Measurements from ENCODE around the gene RSRC1.
"Not testable (repeated sequence)": the region's sequence is repeated elsewhere in the genome, so short reads cannot be mapped to it uniquely, and the experiment has no call there.

Gene RSRC1, protein sequence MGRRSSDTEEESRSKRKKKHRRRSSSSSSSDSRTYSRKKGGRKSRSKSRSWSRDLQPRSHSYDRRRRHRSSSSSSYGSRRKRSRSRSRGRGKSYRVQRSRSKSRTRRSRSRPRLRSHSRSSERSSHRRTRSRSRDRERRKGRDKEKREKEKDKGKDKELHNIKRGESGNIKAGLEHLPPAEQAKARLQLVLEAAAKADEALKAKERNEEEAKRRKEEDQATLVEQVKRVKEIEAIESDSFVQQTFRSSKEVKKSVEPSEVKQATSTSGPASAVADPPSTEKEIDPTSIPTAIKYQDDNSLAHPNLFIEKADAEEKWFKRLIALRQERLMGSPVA

DNA sequence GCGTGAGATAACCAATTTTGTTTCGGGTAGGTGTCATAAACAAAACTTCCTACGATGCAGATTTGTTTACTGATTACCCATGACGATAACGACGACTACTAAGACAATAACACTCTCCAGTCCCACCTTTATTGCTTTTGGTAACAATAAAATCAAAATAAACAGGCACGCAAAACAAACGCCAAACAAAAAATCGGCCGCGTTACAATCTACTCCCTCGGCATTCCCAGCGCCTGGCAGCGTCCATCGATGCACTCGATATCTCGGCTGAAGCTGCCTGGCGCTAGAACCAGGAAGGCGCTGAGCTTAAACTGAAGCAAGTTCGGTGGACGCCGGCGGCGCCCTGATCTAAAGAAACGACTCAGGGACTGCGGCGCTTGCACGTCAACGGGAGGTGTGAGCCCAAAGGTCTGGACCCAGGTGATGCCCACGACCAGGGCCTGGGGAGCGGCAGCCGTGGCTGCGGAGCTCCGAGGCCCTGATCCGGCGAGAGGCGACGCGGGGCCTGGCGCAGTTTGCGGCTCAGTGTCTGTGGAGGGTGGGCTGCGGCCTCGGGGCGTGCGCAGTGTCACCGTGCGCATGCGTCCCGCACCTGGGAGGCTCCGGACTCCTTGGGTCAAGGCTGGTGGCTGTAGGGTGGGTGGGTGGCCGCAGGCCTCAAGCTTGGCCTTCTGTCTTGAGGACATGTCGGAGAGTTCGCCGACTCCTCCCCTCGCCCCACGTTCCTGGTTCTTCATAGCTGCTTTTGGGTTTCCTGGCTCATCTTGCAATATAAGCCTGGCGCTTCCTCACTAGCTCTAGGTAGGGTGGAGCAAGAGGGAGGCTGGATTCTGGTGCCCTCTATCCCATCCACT lies at the start of gene RSRC1:
Gene RSRC1, plus strand, starts transcription at position 286 of the 854 bp plus-strand sequence. CDS start 12,016 bp downstream, outside the sequence.
- FAIRE-seq: no peak

DNA sequence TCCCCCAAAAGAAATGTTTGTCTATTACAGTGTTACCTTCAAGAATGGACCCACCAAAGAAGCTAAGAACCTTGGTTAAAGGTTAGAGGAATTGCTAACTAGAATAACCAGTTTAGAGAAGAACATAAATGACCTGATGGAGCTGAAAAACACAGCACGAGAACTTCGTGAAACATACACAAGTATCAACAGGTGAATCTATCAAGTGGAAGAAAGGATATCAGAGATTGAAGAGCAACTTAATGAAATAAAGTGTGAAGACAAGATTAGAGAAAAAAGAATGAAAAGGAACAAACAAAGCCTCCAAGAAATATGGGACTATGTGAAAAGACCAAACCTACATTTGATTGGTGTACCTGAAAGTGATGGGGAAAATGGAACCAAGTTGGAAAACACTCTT lies 44.3 kb upstream of the RSRC1 start:
- FAIRE-seq: not testable (repeated sequence)

DNA sequence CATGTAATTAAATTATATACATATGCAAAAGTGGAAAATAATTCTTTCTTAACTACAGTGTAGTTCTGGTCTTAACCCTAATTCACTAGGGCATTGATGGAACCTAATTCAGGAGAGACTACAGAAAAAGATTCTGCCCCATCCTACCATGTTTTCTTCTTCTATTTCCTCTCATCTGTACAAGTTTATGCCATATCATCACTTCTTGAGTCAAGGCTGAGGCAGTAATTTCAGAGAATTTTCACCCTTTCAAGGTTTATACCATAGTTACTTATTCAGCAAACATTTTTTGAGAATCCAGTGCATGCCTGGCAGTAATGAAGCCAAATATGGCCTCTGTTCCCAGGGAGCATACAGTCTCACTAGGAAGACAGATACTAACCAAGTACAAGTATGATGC lies 37.1 kb upstream of the RSRC1 start:
- FAIRE-seq: no peak

DNA sequence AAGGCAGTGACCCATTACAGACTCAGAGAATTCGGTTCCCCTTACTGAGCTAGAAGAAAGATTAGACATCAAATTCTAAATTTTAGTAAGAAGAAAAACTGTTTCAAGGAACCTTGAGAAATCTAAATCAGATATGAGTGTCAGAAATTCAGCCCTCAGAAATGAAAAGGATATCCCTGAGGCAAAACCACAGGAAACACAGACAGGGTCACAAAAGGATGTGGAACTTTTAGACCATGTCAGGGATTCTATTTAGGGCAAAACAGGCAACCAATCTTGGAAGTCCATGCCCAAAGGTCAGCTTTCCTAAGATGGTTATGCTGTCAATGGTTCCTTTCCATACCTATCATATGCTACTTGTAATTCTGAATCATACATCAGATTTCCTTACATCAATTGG lies 35.3 kb upstream of the RSRC1 start:
- no peak for FAIRE-seq

DNA sequence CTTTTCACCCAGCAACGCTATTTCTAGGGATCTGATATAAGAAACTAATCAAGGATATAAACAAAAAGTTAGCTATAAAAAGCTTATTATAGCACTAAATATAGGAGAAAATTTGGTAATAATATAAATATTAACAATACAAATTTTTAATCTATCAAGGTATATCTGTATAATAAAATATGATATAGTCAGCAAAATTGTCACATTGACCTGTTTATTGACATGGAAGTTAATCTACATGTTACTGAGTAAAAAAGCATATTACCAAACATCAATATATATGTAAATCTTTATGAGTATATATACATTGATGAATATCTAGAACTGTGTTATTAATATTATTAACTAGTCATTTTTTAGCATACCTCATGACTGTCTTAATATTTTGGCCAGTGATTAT lies 30.3 kb upstream of the RSRC1 start:
- no peak for FAIRE-seq

DNA sequence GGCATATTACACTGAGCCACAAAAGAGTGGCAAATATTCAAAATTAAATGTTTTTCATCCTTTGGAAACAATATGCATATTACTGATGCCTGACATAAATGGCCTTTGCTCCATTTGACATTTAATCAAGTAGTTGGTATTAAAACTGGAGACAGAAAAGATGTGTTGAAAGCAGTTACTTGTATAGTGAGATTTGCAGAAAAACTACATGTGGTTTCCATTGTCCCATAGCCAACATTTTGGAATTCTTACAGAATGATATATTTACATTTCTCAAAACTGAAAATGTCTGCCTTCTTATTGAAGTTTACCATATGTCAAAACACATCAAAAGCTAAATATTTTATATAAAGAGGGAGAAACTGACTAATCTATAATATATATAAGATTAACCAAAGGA lies 25.2 kb upstream of the RSRC1 start:
- FAIRE-seq: no peak

DNA sequence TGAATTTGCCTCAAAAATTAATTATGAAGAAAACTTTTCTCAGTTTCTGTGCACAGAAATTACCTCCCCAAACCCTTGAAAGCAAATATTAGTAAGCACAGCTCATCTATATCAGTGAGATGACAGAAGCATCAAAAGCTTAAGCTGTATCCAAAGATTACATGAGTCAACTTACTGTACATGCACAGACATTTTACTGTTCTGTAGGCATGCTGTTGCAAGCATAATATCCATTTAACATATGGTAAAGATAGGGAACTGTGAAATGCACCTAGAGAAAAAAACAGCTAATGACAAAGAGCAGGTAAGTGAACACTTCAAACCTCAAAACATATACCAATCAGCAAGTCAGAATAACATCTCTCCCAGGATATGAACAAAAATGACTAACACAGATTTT lies 24.5 kb upstream of the RSRC1 start:
- FAIRE-seq: no peak

DNA sequence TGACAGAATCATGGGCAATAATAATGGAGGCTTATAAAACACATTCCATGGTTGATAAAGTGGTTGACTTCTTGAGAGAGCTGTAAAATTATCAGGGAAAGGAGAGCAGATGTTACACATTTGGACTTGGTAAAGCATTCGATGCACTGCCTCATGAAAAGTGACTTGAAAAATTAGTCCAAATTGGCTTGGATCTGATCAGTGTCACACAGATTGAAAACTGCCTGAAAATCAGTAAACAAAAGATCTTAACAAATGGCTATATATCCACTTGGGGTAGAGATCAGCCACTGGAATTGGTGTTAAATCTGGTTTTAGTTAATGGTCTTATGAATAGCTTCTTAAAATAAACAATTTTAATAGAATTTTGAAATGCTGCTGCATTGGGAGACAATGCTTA lies 24.0 kb upstream of the RSRC1 start:
- no peak for FAIRE-seq

DNA sequence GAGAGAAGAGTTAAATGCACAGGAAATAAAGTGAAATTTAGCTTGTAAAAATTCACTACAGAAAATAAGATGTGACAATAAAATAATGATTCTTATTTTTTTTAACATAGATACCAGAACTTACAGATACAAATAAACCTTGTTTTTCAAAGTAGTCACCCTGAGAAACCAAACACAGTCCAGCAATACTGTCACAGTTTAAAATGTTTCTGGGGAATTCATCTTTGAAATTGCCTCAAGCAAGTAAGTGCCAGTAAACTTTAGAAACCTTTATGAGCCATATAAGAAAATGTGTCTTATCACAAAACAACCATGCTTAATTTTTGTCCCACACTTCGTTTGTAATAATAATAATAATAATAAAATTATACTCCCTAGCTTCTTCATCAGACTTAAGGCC lies 23.5 kb upstream of the RSRC1 start:
- no peak for FAIRE-seq

DNA sequence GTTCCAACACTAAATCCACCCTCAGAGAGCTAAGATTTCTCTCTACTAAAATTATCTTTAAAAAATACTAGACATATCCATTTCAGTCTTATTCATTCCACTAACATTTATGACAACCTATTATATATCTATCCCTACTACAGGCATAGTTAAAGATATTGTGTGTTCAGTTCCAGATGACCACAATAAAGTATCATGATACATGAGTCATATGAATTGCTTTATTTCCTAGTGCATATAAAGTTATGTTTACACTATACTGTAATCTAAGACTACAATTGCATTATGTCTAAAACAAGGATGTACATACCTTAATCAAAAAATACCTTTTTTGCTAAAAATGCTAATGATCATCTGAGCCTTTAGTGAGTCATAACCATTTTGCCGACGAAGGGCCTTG lies 23.1 kb upstream of the RSRC1 start:
- no peak for FAIRE-seq

DNA sequence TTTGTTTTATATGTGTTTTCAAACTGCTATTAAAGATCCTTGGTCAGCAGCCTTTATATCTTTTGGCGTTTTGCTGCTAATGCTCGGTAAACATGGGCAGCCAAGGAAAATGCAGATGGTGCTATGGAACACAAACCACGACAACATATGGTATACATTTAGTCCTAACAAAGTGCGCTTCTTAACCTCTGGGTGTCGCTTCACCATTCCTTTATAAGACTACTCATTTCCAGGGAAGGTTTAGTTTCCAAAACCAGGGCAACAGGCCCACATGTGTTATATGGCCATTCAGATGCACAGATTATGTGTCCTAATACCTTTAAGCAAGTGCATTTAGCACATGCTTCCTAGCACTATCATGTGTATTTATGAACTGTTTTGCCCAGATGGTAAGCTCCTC lies 18.4 kb upstream of the RSRC1 start:
- FAIRE-seq: no peak

DNA sequence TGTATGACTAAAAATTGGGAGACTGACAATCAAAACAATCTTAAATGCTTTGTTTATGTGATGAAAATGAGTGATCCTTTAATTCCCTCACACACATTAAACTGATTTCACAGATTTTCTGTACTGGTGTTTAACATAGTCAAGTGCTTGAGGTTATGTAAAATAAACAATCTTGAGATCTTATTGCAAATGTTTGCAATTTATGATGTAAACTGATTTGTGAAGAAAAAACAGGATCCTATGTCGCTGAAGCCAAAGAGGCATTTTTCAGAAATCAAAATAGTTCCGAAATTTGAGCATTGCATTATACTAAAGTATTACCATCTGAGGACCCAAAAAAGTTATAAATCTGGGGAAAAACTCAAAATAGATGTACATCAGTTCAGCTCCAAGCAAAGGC lies 16.4 kb upstream of the RSRC1 start:
- FAIRE-seq: no peak

DNA sequence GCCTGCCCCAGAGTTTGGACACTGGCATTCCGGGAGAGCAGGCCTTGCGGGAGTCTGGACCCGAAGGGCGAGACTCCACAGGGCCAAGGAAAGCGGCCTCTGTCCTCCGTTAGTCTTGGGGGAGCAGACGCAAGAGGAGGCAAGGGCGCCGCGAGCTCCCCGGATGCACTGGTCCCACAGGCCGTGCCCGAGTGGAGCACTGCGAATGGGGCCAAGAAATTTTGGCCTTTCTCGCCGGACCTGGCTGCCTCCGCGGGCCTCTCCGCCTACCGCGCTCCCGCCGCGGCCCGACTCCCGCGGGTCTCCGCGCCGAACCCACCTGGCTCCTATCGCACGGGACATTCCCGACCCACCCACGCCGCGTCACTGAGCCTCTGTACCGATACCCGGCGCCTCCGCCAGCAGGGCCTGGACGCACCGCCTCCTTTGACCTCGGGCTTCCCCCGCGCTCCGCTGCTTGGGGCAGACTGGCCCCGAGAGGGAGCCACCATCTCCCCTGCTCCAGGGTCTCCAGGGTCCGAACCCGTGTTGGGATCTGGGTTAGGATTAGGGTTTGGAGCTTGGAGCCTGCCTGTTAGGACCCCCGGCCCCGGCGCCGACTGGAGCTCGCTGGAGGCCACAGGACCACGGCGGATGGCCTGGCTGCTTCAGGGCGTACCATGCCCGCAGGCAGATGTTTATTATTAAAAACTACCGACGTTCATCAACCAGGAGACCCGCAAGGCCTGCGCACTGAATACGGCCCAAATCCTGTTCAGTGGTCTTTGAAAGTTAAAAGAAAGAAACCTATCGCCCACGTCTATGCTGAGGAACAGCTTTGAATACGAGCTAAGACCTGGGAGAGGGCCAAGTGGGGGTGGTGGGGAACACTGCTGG lies 15.4 kb upstream of the RSRC1 start:
- FAIRE-seq: no peak

DNA sequence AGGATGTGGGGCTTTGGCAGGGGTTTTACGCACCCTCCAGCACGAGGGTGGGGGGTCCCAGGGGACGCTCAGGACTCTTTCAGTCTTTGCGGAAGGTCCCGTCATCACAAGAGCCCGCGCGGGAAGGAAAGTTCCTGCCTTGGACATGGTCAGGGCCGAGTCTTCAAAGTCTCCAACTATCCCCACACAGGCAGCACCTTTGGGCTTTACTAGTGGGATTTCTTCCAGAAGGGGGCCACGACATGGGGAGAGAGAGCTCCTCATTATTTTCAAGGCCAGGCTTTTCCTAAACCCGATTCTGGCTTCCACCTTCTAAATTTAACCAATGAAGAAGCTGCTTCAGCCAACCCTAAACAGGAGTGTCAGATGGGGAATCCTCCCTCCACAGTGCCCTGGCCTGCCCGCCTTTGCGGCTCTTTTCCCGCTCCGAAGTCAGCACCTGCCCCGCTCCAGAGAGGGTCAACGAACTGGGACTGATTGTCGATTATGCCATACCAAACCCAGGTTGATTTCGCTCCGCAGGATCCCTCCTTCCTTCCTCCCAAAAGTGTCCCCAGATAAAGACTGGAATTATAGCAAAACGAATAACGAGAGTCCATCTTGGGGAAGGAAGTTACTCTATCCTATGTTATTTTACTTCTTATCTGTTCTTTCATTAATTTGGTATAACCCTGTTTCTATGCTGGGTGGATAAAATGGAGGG lies 14.6 kb upstream of the RSRC1 start:
- FAIRE-seq: no peak

DNA sequence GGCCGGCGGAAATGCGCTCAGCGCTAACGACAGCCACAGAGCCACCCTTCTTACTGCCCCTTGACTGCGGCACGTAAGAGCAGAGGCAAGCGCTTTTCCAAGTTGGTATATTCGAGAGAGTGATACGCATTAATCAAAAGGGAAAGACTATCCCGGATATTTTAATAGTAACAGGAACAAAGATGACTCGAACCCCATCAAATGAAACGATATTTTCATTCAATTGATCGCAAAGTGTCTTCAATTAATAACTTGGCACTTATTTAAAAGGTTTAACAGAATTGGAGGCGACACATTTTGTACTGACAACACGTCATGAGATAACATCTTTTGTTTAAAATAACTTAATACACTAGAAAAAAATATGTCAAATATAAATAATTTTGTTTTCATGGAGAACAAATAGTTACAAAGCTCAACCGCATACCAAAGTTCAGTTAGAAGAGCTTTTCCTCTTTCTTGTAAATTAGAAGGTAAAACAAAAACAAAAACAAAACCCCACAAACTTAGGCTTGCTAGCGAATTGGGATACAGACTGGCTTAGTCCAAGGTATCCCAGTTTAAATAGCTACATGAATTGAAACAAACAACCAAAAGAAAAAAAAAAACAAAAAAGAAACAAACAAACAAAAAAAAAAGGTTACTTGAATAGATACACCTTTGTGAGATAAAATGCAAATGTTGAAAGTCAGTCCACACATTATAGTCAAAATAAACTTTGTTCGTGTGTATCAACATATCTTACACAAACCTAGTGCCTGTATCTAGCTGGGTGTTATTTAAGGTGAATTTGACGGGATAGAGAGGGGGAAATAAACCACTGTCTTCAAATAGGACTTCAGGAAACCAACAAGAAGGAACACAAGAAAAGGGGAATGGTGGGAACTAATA lies 13.8 kb upstream of the RSRC1 start:
- no peak for FAIRE-seq

DNA sequence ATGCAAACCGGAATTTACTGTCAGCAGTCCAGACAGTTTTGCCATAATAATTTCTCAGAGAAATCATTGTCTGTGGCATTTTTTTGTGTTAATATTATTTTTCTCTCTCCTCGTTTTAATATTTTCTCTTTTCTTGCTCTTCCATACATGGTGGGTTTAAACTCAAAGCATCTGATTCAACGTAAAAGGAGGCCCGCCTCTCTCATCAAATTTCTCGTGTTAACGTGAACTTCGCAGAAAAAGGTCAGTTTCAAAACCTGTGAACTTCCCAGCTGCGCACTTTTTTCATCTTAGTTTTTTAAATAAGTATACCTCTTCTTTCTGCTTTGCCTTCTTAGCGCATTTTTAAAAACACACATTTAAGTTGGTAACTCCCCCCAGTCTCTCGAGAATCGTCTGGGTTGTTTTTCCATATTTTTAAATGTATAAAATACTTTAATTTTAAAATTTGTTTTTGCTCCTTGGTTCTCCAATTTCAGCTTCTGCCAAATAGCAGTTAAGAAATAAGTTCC lies 12.8 kb upstream of the RSRC1 start:
- no peak for FAIRE-seq

DNA sequence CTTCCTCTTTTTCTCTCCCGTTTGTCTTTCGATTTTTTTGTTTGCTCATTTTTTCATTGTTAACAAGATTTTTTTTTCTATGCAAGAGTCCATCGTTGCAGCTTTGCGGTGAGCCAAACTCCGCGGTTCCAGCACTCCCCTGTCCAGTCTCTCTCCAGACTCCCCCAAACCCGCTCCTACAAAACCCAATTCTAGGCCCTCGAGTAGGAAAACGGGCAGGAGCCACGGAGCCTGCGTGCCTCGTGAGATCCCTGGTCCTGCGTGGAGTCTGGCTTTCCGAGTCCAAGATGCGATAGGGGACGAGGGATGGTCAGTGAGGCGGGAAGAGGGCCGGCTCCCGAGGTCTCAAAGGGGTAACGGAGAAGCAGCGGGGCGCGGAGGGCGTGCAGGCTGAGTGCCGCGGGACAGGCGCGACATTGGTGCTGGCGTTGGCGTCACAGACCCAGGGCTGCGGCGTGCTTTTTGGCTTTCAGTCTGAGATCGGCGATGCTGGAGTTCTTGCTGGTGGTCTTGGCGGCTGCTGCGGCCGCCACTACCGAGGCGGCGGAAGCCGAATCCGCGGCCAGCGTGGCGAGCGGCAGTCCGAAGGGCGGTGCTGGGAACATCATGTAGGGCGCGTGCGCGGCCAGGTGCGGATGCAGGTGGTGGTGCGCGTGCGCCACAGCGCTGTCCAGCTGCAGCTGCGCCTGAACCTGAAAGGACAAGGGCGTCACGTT lies 12.1 kb upstream of the RSRC1 start:
- no peak for FAIRE-seq

DNA sequence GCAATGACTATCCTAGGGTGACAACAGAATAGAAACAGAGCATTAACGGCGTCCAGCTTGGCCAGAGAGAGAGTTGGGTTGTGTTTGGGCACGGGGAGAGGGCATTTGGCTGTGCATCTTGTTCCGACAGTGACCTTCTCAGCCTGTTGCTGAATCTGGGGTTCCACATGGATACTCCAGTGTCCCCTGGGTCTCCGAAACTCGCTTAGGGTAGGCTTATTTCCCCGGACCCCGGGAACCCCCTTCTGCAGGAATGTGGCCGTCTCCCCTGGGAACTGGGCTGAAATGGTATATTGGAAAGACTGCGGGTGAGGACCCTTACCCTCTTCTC lies 11.6 kb upstream of the RSRC1 start:
- no peak for FAIRE-seq

DNA sequence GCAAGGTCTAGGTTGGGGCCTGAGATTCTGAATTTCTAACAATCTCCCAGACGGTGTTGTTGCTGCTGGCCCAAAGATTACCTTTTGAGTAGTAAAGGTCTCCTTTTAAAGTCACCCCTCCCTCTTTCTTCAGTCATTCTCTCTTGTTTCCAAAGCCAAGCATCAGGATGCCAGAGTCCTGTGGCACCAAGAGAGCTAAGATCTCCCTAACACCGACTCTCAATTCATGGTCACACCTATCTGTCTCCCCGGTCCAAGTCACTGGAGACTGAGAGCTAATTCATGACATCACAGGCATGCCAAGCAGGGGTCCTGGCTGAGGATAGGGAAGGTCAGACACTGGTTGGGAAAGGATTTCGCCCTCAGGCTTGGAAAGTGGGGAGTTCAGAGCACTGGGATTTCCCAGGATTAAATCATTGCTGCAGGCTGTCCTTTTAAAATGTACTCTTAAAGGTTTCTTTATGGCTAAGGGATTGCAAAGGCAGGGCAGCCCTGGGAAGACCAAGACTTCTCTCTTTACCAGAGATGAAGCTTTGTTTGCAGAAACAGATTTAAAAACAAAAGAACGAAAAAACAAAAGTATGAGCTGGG lies 11.0 kb upstream of the RSRC1 start:
- no peak for FAIRE-seq

DNA sequence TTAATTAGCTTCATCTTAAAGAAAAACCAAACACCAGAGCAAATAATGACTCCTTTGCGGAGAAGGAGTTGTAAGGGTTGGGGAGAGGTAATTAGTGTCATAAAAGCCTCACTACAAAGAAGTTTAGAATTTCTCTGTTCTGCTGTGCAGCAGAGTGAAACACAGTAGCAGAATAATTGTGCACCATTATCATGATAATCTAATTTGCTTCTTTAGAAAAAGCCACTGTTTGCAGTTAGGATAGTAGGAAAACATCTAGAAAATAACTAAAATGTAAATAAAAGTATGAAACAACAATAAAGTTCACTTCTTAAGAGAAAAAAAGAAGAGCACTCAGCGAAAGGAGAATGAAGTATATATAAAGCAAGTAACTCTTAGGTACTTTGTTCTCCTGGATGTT lies 9.2 kb upstream of the RSRC1 start:
- FAIRE-seq: no peak

All from G401.6 (cell line).